ENCODE measurements around the gene RUVBL2. TPM values are rescaled to one million over a fixed set of nuclear protein-coding genes. Genes with fewer than 3 reads are reported as not detected.
"Not testable (repeated sequence)": the region's sequence is repeated elsewhere in the genome, so short reads cannot be mapped to it uniquely, and the experiment has no call there.

The RUVBL2 gene
- total RNA-seq, 1 donor from 2014 or later: 29.9 TPM

GRCh38 chr19:49006905-49007304, 13.2 kb downstream of the RUVBL2 start:
- ATAC-seq: no peak
- no peak for DNase-seq (ENCODE audit: low spot score)
- intact Hi-C loops (cut with DNase I): no loop called here

- no peak for ATAC-seq
- no peak for DNase-seq (ENCODE audit: low spot score)
- intact Hi-C loops (cut with DNase I): no loop called here
Measured at GRCh38 chr19:49009828-49010227, 16.1 kb downstream of the RUVBL2 start.

GRCh38 chr19:49010453-49010852, 16.8 kb downstream of the RUVBL2 start:
- no peak for ATAC-seq
- intact Hi-C loops (cut with DNase I): no loop called here
- DNase-seq (ENCODE audit: low spot score): no peak

GRCh38 chr19:49011194-49011593, 17.5 kb downstream of the RUVBL2 start:
- no peak for DNase-seq (ENCODE audit: low spot score)
- intact Hi-C loops (cut with DNase I): no loop called here
- no peak for ATAC-seq

- ATAC-seq: no peak
- intact Hi-C loops (cut with DNase I): no loop called here
- no peak for DNase-seq (ENCODE audit: low spot score)
Measured at GRCh38 chr19:49014123-49014869, 20.6 kb downstream of the RUVBL2 start.

- no peak for ATAC-seq
- intact Hi-C loops (cut with DNase I): no loop called here
- no peak for DNase-seq (ENCODE audit: low spot score)
Measured at GRCh38 chr19:49014870-49015255, 21.2 kb downstream of the RUVBL2 start.

GRCh38 chr19:49016067-49016839, 22.6 kb downstream of the RUVBL2 start:
- intact Hi-C loops (cut with DNase I): no loop called here
- ATAC-seq: no peak
- no peak for DNase-seq (ENCODE audit: low spot score)

- DNase-seq (ENCODE audit: low spot score): no peak
- intact Hi-C loops (cut with DNase I): no loop called here
- no peak for ATAC-seq
Measured at GRCh38 chr19:49017041-49017665, 23.5 kb downstream of the RUVBL2 start, which contains the start of gene LHB. LHB (minus strand) TSS chr19:49017091; CDS start chr19:49017081, 10 bp downstream.

GRCh38 chr19:49017666-49018351, 24.1 kb downstream of the RUVBL2 start:
- intact Hi-C loops (cut with DNase I): no loop called here
- ATAC-seq (peak; percentile 52), DNase-seq (ENCODE audit: low spot score) (no peak)

GRCh38 chr19:49018388-49019241, 24.9 kb downstream of the RUVBL2 start:
- ATAC-seq: peak; percentile 20
- DNase-seq (ENCODE audit: low spot score); intact Hi-C loops (cut with DNase I): not testable (repeated sequence)

- intact Hi-C loops (cut with DNase I): no loop called here
- peak; percentile 71 for DNase-seq (ENCODE audit: low spot score)
- ATAC-seq: peak; percentile 71
Measured at GRCh38 chr19:49019242-49019932, 25.7 kb downstream of the RUVBL2 start.

- intact Hi-C loops (cut with DNase I): no loop called here
- DNase-seq (ENCODE audit: low spot score) (no peak), ATAC-seq (no peak)
Measured at GRCh38 chr19:49020342-49020741, 26.7 kb downstream of the RUVBL2 start.

GRCh38 chr19:49020931-49021895, 27.5 kb downstream of the RUVBL2 start:
- intact Hi-C loops (cut with DNase I): no loop called here
- ATAC-seq (no peak), DNase-seq (ENCODE audit: low spot score) (no peak)

- no peak for ATAC-seq
- no peak for DNase-seq (ENCODE audit: low spot score)
- intact Hi-C loops (cut with DNase I): no loop called here
Measured at GRCh38 chr19:49022116-49022515, 28.4 kb downstream of the RUVBL2 start.

GRCh38 chr19:49024233-49024632, 30.5 kb downstream of the RUVBL2 start, which contains the start of gene CGB3:
CGB3 (minus strand) TSS chr19:49024333; CDS start chr19:49023971, 362 bp downstream.
- intact Hi-C loops (cut with DNase I); DNase-seq (ENCODE audit: low spot score); ATAC-seq: not testable (repeated sequence)

- intact Hi-C loops (cut with DNase I); DNase-seq (ENCODE audit: low spot score): not testable (repeated sequence)
Measured at GRCh38 chr19:49025088-49025487, 31.4 kb downstream of the RUVBL2 start.

More at GRCh38 chr19:49025088-49025487, 31.4 kb downstream of the RUVBL2 start:
- ATAC-seq: not testable (repeated sequence)

Measured in sciatic nerve (tissue), 2 donors.